Adrenal gland (tissue), 5 donors: ENCODE results near the gene SGMS1.
"Not testable (repeated sequence)": the region's sequence is repeated elsewhere in the genome, so short reads cannot be mapped to it uniquely, and the experiment has no call there.

Experiments
- CTCF ChIP-seq, 6 experiments: fragments of 450-650 bp in 4 of 6; fragments of 200-600 bp in 2 of 6; sonication (generic) in 1 of 6; IDR thresholded peaks; 1 replicate in 5 of 6; 2 replicates in 1 of 6; pipeline versions ENCODE4 v1.5.1 to v1.8.0; 2016 to 2021; ENCODE audit warnings: antibody characterized with exemption in 6 of 6, mild to moderate bottlenecking in 2 of 6, moderate library complexity in 1 of 6
- POLR2A ChIP-seq, 2 donors: fragments of 450-650 bp; IDR thresholded peaks; one replicate each; pipeline ENCODE4 v1.6.1; 2017; ENCODE audit warnings: antibody characterized with exemption in 2 of 2, mild to moderate bottlenecking in 2 of 2, moderate library complexity in 1 of 2
- donor health status: DM: no; HTN: no; CAD: no.

GRCh38 chr10:50356481-50356832 lies 267.3 kb downstream of the SGMS1 start:
- not testable (repeated sequence) for TF ChIP-seq CTCF, POLR2A (IDR thresholded peaks at IDR 0.05)
